OCI-LY1 (cell line): ENCODE results near the gene PCNX2.

Experiments
- H2AFZ ChIP-seq: fragments of 200-600 bp; sonication (generic), shearing (Covaris generic); 2 replicates; pipeline ENCODE4 v1.6.0; 2014; ENCODE audit warnings: antibody characterized with exemption, mild to moderate bottlenecking, low read length
- H3F3A ChIP-seq: fragments of 200-600 bp; sonication (generic), shearing (Covaris generic); 2 replicates; pipeline ENCODE4 v1.6.0; 2014; ENCODE audit warnings: mild to moderate bottlenecking, antibody characterized with exemption, low read length, moderate library complexity; ENCODE audit not compliant: insufficient read depth
- H3K27ac ChIP-seq: fragments of 200-600 bp; sonication (generic); 2 replicates; pipeline ENCODE4 v1.5.1; 2014; ENCODE audit warnings: low read length, mixed run types, mild to moderate bottlenecking, low read depth; ENCODE audit not compliant: poor library complexity, severe bottlenecking
- H3K27me3 ChIP-seq: fragments of 200-600 bp; sonication (generic); 2 replicates; pipeline ENCODE4 v1.6.0; 2014; ENCODE audit warnings: antibody characterized with exemption, mild to moderate bottlenecking, low read length, moderate library complexity; ENCODE audit not compliant: insufficient read depth
- H3K36me3 ChIP-seq: fragments of 200-600 bp; sonication (generic); 2 replicates; pipeline ENCODE4 v1.6.1; 2014; ENCODE audit warnings: mild to moderate bottlenecking, antibody characterized with exemption, low read length, moderate library complexity, mixed read lengths; ENCODE audit not compliant: insufficient read depth
- H3K4me1 ChIP-seq: fragments of 200-600 bp; sonication (generic); 2 replicates; pipeline ENCODE4 v1.5.1; 2014; ENCODE audit warnings: mild to moderate bottlenecking, low read length, moderate library complexity; ENCODE audit not compliant: insufficient read depth, severe bottlenecking
- H3K4me2 ChIP-seq: fragments of 200-600 bp; sonication (generic), shearing (Covaris generic); 2 replicates; pipeline ENCODE4 v1.6.1; 2014; ENCODE audit warnings: low read length
- H3K4me3 ChIP-seq: fragments of 200-600 bp; sonication (generic); 2 replicates; pipeline ENCODE4 v1.5.1; 2014; ENCODE audit warnings: low read length, low read depth, mild to moderate bottlenecking, mixed read lengths; ENCODE audit not compliant: poor library complexity, severe bottlenecking
- H3K79me2 ChIP-seq: fragments of 200-600 bp; shearing (Covaris generic); 2 replicates; pipeline ENCODE4 v1.6.1; 2016; ENCODE audit warnings: mixed run types, low read length, mixed read lengths; ENCODE audit not compliant: insufficient read depth
- H3K9ac ChIP-seq: fragments of 200-600 bp; sonication (generic), shearing (Covaris generic); 2 replicates; pipeline ENCODE4 v1.6.1; 2014; ENCODE audit warnings: mild to moderate bottlenecking, low read length, mixed read lengths
- H3K9me2 ChIP-seq: fragments of 200-600 bp; sonication (generic), shearing (Covaris generic); 2 replicates; pipeline ENCODE4 v1.6.1; 2014; ENCODE audit warnings: low read depth, mild to moderate bottlenecking, low read length, mixed read lengths
- H3K9me3 ChIP-seq: fragments of 200-600 bp; shearing (Covaris generic); 2 replicates; pipeline ENCODE4 v1.6.1; 2014; ENCODE audit warnings: low read length, mixed read lengths
- H4K20me1 ChIP-seq: fragments of 200-600 bp; sonication (generic), shearing (Covaris generic); 2 replicates; pipeline ENCODE4 v1.6.0; 2016; ENCODE audit warnings: mild to moderate bottlenecking, low read length; ENCODE audit not compliant: insufficient read depth
- CTCF ChIP-seq: fragments of 200-600 bp; sonication (generic), shearing (Covaris generic); IDR thresholded peaks from 2 replicates; pipeline ENCODE4 v1.5.1; 2017; ENCODE audit warnings: mild to moderate bottlenecking, antibody characterized with exemption, low read length, moderate library complexity, mixed read lengths
- EZH2 ChIP-seq: fragments of 200-600 bp; sonication (generic), shearing (Covaris generic); IDR thresholded peaks from 2 replicates; pipeline ENCODE4 v1.8.0; 2017; ENCODE audit warnings: borderline replicate concordance, mixed run types, mild to moderate bottlenecking, antibody characterized with exemption, low read length, moderate library complexity, mixed read lengths

The PCNX2 gene

DNA sequence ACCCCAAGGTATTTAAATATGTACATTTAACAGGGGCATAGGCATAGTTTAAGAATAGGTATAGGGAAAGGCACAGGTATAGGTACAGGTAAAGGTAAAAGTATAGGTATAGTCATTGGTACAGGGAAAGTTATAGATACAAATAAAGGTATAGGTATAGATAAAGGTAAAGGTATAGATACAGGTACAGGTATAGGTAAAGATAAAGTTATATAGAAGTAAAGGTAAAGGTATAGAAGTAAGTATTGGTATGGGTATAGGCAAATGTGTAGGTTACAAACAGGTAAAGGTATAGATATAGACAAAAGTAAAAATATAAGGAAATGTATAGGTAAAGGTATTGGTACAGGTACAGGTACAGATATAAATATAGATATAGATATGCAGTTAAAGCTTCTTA, 137.2 kb downstream of the PCNX2 start:
- Histone ChIP-seq H2AFZ (no peak overlapping the region), H3K9ac (no peak overlapping the region), H3K9me2 (no peaks in the 10 kb centered on the region), H4K20me1 (no peaks in the 10 kb centered on the region), H3K4me2 (no peak overlapping the region), H3K9me3 (no peaks in the 10 kb centered on the region), H3F3A (no peaks in the 10 kb centered on the region), H3K4me3 (no peak overlapping the region), H3K27ac (no peak overlapping the region), H3K79me2 (no peaks in the 10 kb centered on the region), H3K4me1 (no peaks in the 10 kb centered on the region), H3K36me3 (no peaks in the 10 kb centered on the region), H3K27me3 (no peaks in the 10 kb centered on the region)
- TF ChIP-seq CTCF (no peak), EZH2 (no peak)

GRCh38 chr1:233157245-233157644, 138.3 kb downstream of the PCNX2 start:
- H3K4me2 ChIP-seq = no peak overlapping the region
- H3K27me3 ChIP-seq = no peaks in the 10 kb centered on the region
- TF ChIP-seq EZH2 (no peak), CTCF (no peak)
- no peaks in the 10 kb centered on the region for H3F3A ChIP-seq
- H2AFZ ChIP-seq = no peak overlapping the region
- no peak overlapping the region for H3K27ac ChIP-seq
- no peak overlapping the region for H3K4me3 ChIP-seq
- H3K9ac ChIP-seq = no peak overlapping the region
- no peaks in the 10 kb centered on the region for H3K4me1 ChIP-seq
- no peaks in the 10 kb centered on the region for H3K9me2 ChIP-seq
- H4K20me1 ChIP-seq = no peaks in the 10 kb centered on the region
- no peaks in the 10 kb centered on the region for H3K79me2 ChIP-seq
- no peaks in the 10 kb centered on the region for H3K36me3 ChIP-seq
- H3K9me3 ChIP-seq = no peaks in the 10 kb centered on the region

DNA sequence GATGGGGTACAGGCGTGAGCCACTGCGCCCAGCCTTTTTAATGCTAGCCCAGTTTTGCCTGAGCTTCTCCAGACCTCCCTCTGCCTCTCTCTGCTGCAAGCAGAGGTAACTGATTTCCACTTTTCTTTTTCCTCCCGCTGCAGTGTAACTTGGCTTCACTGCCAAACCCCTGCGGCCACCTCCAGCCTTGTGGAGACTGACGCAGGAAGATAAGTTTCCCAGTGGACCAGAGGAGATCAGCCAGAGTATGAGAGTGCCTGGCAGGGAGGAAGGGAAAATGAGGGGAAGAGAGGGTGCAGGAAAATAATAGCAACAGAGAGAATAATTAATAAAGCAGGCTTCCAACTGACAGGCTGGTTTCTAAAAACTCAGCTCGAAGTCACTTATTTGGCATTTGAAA, 143.7 kb downstream of the PCNX2 start:
- Histone ChIP-seq H3K9ac (no peak overlapping the region), H3K79me2 (no peaks in the 10 kb centered on the region), H3K9me2 (no peaks in the 10 kb centered on the region), H3K27me3 (no peaks in the 10 kb centered on the region), H2AFZ (no peak overlapping the region), H3K4me2 (no peak overlapping the region), H3K4me1 (no peaks in the 10 kb centered on the region), H3K4me3 (no peak overlapping the region), H3K27ac (no peak overlapping the region), H3K9me3 (no peaks in the 10 kb centered on the region), H3K36me3 (no peaks in the 10 kb centered on the region), H3F3A (no peaks in the 10 kb centered on the region), H4K20me1 (no peaks in the 10 kb centered on the region)
- TF ChIP-seq EZH2 (no peak), CTCF (no peak)
